Activated T-cell treated with anti-CD3 and anti-CD28 coated beads, Interleukin-2, amount 50 U/mL, for 1 hour (primary cell): ENCODE data around the gene GTPBP1.

Experiments
- DNase-seq: peaks from one replicate; pipeline ENCODE4 v3.0.0-alpha.2; 2020

GTPBP1 gene

DNA sequence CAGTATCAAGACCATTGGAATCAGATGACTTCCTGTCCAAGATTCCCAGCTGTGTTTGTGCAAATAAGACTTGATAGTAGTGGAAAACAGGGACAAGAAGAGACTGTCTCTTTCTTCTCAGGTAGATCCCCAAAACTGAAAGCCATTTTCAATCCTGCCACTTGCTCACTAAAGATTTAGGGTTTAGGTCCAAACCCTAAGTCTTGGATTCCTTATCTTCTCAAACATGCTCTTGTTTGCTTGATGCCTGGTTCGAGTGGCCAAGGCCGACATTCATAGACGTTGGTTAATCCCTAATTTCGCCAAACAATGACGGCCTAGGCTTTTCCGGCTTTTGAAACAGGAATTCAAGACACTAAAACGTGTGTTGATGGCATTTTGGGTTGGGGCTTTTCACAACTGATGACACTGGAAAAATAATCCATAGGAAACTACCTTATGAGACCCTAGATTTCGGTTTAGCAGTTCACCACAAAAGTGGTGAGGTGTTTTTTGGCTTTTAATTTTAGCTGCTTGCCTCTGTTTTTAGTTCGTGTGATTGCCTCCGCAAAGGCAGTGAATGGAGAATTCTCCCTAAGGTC lies 1.0 kb upstream of the GTPBP1 start:
- no peak for DNase-seq

DNA sequence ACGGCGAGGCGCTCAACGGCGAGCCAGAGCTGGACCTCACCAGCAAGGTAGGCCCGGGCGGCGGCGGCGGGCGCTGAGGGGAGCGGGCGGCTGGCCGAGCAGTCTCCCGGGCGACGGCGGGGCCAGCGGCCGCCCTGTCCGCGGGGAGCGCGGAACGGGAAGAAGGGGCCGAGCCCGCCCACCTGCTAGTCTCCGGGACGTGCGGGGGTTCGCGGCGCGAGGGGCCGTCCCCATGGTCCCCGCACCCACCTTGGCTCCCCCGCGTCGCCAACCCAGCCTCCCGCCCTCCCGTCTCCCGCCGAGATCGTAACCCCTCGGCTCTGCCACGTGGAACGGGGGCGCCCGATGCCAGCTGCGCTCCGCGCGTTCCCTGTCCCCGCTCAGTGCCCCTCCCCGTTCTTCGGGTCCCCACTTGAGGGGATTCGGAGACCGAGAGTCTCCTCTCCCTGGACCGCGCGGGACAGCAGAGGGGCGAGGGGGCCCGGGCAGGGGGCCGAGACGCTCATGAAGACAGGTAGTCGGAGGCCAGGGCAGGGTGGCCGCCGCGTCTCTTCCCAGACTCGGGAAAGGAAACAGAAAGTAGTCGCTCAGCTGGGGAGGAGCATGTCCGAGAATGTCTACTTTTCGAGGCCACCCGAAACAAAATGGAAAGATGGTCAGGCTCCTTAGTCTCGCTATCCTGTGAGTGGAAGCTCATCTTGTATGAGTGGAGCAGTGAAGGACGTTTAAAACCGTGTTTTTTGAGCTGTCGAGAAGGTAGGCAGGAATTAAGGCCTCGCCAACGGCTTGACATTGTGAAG lies 557 bp downstream of the GTPBP1 start:
- peak; percentile 47 for DNase-seq

- no peak for DNase-seq
These were observed 1.1 kb downstream of the GTPBP1 start for GRCh38 chr22:38706901-38707195.

DNA sequence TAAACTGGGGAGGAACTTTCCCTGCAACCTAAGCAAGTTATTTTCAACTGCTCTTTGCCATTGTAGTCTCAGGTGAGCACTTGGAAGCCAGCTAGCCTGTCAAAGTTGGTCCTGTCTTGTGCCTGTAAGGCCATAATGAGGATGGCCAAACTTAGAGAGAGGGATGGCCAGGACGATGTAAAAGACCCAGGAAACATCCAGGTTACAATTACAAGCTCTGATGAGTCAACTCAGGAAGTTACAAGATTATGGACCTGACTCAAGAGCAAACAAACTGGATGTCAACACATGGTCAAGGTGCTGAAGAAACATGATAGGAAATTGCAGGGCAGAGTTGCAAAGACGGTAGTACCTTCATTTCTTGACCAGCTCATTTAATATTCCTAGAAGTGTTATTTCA lies 1.6 kb downstream of the GTPBP1 start:
- DNase-seq: no peak

GRCh38 chr22:38707984-38708383 lies 2.2 kb downstream of the GTPBP1 start:
- DNase-seq: no peak

DNA sequence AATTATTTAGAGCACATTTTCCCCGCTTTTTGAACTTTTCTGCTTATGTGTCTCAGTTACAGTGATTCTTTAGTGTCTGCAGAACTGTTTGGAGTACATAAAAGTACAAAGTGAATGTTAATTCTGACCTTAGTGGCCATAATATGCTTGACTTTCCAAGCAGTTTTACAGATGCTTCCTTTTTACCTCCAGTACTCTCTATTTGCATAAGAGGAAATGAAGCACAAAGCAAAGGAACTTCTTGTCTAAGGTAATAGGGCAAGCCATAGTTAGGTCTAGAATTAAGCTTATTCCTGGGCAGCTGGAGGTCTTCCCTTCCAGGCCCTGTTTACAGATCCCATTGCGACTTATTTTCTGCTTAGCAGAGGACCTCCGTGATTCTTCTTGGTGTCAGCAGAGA lies 3.6 kb downstream of the GTPBP1 start:
- DNase-seq: no peak

DNA sequence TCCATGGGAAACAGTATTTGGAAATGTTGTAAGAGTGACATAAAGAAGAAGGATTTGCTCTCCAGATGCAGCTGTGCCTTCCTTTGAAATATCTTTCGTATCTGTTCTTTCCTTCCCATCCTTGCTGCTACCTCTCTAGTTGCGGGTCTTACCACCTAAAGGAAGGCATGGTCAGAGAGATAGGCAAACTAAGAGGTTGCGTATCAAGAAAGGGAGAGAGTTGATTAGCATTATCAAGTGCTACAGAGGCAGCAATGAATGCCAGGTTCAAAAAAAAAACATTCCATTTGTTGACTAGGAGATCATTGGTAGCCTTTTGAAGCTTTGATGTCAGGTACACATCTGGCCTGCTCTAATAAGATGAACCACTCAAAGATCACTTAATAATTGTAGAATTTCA lies 4.6 kb downstream of the GTPBP1 start:
- DNase-seq: no peak

DNA sequence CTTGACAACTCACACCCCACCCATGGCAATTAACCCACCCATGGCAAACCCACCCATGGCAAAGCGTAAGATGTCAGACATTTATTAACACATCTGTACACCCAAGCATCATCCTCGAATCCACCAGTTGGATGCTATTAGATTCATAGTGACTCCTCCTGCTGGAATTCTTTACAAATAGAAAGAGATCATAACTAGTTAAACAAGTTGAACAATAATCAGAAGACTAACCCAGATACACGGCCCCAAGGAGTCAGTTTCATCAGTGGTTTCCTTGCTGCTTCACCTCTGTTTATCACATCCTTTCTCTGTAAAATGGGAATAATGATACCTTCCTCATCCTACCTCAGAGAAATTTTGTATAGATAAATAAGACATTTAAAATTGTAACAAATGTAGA lies 5.1 kb downstream of the GTPBP1 start:
- DNase-seq: no peak

GRCh38 chr22:38712486-38713207 lies 6.9 kb downstream of the GTPBP1 start:
- DNase-seq: no peak

GRCh38 chr22:38713921-38714320 lies 8.2 kb downstream of the GTPBP1 start:
- no peak for DNase-seq

- DNase-seq: no peak
These were observed 9.5 kb downstream of the GTPBP1 start for GRCh38 chr22:38715176-38715764.

- DNase-seq: no peak
These were observed 10.1 kb downstream of the GTPBP1 start for GRCh38 chr22:38715852-38716251.

- no peak for DNase-seq
These were observed 10.5 kb downstream of the GTPBP1 start for GRCh38 chr22:38716271-38716670.

GRCh38 chr22:38716826-38717225 lies 11.1 kb downstream of the GTPBP1 start:
- DNase-seq: no peak

GRCh38 chr22:38717244-38717643 lies 11.5 kb downstream of the GTPBP1 start:
- DNase-seq: no peak

DNA sequence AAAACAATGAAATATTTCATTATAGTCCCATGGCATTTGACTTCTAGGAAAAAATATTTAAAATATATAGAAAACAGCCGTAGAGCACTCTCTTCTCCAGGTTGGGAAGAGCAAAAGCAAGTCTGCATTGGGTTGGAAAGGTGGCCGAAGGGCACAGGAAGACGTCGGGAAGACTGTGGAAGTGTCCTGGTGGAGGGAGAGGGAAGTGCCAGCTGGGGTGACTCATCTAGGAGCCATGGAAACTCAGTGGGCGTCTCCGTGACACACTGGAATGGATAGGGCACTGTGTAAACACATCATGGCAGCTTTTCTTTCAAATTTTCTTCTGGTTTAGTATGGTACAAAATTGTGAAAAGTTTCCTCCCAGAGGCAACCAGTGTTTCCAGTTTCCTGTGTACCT lies 12.7 kb downstream of the GTPBP1 start:
- no peak for DNase-seq

DNA sequence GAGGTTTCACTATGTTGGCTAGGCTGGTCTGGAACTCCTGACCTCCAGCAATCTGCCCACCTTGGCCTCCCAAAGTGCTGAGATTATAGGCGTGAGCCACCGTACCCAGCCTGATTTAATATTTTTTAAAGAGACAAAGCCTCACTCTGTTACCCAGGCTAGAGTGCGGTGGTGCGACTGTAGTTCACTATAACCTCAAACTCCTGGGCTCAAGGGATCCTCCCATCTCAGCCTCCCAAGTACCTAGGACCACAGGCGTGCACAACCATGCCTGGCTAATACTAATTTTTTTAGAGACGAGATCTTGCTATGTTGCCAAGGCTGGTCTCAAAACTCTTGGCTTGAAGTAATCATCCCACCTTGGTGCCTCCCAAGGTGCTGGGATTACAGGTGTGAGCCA lies 13.5 kb downstream of the GTPBP1 start:
- no peak for DNase-seq

DNA sequence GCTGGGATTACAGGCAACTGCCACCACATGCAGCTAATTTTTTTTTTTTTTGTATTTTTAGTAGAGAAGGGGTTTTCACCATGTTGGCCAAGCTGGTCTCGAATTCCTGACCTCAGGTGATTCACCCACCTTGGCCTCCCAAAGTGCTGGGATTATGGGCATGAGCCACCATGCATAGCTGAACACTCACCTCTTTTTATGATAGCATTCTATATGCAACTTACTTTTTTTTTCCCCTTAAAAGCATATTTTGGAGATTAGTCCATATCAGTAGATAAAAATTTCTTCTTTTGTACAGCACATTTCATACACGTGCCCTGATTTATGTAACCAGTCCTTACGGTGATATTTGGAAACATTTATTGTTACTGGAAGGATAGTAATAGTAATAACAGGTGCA lies 14.6 kb downstream of the GTPBP1 start:
- no peak for DNase-seq

GRCh38 chr22:38721551-38721950 lies 15.8 kb downstream of the GTPBP1 start:
- no peak for DNase-seq

- no peak for DNase-seq
These were observed 18.4 kb downstream of the GTPBP1 start for GRCh38 chr22:38724176-38724575.

- DNase-seq: peak; percentile 41
These were observed 19.3 kb downstream of the GTPBP1 start for GRCh38 chr22:38724926-38725571.

DNA sequence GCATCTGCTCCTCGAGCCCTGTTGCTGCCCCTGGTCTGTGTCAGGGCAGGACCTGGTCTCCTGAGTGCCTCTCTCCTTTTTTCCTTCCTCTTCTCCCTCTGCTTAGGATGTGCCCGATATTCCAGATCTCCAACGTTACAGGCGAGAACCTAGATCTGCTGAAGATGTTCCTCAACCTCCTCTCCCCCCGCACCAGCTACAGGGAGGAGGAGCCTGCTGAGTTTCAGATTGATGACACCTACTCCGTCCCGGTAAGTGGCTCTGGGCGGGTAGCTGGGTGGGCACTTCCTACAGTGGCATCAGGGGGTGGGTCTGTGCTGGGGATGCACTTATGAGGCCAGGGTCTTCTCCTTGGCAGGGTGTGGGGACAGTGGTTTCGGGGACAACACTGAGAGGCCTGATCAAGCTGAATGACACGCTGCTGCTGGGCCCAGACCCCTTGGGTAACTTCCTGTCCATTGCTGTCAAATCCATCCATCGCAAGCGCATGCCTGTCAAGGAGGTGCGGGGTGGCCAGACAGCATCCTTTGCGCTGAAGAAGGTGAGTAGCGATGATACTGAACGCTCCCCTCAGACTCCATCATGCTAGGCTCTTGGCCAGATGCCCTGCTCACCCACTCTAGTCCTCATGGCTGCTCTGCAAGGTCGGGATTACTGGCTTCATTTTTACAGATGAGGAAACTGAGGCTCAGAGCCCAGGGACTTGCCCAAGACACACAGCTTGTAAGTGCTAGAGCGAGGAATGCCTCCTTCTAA lies 20.3 kb downstream of the GTPBP1 start:
- DNase-seq: peak; percentile 13

DNA sequence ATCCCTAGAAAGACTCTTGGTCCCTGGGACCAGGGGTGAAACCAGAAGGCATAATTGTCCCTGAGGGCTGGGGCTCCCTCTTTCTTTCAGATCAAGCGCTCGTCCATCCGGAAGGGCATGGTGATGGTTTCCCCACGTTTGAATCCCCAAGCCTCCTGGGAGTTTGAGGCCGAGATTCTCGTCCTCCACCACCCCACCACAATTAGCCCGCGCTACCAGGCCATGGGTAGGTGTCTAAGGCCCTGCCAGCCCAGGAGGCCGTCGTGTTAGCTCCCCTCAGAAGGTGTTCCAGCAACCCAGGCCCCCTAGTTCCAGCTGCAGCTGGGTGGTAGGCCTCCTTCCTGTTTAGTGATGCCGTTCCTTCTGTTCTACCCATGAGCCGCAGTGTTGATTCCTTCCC lies 21.4 kb downstream of the GTPBP1 start:
- DNase-seq: no peak
